SK-N-SH treated with all-trans-retinoic acid at 6 μM for 48 hours (cell line): Measurements from ENCODE around the gene NSRP1.

Experiments
- ARNTL ChIP-seq: fragments of 450-650 bp; formaldehyde crosslinking; IDR thresholded peaks from 2 replicates; pipeline ENCODE4 v1.5.0; 2020; ENCODE audit warnings: low read depth, mild to moderate bottlenecking, moderate library complexity, borderline replicate concordance
- CSDC2 ChIP-seq: fragments of 250-450 bp; sonication (Bioruptor Pico); IDR thresholded peaks from 2 replicates; pipeline ENCODE4 v1.5.0; 2020; ENCODE audit warnings: mild to moderate bottlenecking, moderate library complexity
- ESRRG ChIP-seq: fragments of 250-450 bp; sonication (Bioruptor Pico); IDR thresholded peaks from 2 replicates; pipeline ENCODE4 v1.6.1; 2021; ENCODE audit warnings: mild to moderate bottlenecking
- RARB ChIP-seq: fragments of 250-450 bp; sonication (Bioruptor Pico); IDR thresholded peaks from 2 replicates; pipeline ENCODE4 v1.8.0; 2021; ENCODE audit warnings: mild to moderate bottlenecking, moderate library complexity
- ZFP3 ChIP-seq: fragments of 250-450 bp; sonication (Bioruptor Pico); IDR thresholded peaks from 2 replicates; pipeline ENCODE4 v1.5.0; 2020; ENCODE audit warnings: mild to moderate bottlenecking, moderate library complexity
- ZFP30 ChIP-seq: fragments of 450-650 bp; formaldehyde crosslinking; IDR thresholded peaks from 2 replicates; pipeline ENCODE4 v1.5.0; 2022; ENCODE audit warnings: mild to moderate bottlenecking, moderate library complexity
- TF ChIP-seq, protein P1 (sequence below): fragments of 250-450 bp; sonication (Bioruptor Pico); IDR thresholded peaks from 2 replicates; pipeline ENCODE4 v1.5.1; 2020; ENCODE audit warnings: low read depth, mild to moderate bottlenecking, moderate library complexity
- TF ChIP-seq, protein P2 (sequence below): fragments of 250-450 bp; sonication (Bioruptor Pico); IDR thresholded peaks from 2 replicates; pipeline ENCODE4 v1.5.1; 2021; ENCODE audit warnings: mild to moderate bottlenecking, moderate library complexity
- TF ChIP-seq, protein P3 (sequence below): fragments of 250-450 bp; sonication (Bioruptor Pico); IDR thresholded peaks from 2 replicates; pipeline ENCODE4 v1.5.0; 2020; ENCODE audit warnings: mild to moderate bottlenecking, moderate library complexity

DNA sequence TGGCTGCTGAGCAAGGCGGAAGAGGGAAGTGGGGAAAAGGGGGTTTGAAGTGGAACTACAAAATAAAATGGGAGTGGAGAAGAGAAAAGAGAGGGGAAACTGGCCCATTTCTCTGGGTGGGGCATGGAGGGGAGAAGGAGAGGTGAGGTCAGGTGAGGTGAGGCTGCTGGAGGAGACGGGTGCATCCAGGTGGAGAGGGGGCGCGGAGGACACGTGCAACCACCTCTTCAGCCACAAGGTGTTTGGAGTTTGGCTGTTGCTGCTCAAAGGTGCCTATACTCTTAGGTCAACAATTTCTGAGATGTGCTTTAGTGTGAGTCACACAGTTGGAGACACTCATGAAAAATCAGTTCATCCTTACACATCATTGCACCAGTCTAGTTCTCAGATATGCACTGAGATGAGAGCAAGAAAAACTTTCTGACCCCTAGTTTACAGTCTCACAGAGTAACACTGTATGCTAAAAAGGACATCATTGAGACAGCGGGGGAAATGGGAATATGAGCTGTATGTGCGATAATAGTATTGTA lies 114.0 kb downstream of the NSRP1 start:
- TF ChIP-seq, protein P1, sequence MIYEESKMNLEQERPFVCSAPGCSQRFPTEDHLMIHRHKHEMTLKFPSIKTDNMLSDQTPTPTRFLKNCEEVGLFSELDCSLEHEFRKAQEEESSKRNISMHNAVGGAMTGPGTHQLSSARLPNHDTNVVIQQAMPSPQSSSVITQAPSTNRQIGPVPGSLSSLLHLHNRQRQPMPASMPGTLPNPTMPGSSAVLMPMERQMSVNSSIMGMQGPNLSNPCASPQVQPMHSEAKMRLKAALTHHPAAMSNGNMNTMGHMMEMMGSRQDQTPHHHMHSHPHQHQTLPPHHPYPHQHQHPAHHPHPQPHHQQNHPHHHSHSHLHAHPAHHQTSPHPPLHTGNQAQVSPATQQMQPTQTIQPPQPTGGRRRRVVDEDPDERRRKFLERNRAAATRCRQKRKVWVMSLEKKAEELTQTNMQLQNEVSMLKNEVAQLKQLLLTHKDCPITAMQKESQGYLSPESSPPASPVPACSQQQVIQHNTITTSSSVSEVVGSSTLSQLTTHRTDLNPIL (CRISPR knock-in tag), result no peak
- TF ChIP-seq, protein P2, sequence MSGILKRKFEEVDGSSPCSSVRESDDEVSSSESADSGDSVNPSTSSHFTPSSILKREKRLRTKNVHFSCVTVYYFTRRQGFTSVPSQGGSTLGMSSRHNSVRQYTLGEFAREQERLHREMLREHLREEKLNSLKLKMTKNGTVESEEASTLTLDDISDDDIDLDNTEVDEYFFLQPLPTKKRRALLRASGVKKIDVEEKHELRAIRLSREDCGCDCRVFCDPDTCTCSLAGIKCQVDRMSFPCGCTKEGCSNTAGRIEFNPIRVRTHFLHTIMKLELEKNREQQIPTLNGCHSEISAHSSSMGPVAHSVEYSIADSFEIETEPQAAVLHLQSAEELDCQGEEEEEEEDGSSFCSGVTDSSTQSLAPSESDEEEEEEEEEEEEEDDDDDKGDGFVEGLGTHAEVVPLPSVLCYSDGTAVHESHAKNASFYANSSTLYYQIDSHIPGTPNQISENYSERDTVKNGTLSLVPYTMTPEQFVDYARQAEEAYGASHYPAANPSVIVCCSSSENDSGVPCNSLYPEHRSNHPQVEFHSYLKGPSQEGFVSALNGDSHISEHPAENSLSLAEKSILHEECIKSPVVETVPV (CRISPR knock-in tag), result no peak
- no peak for TF ChIP-seq ZFP30
- TF ChIP-seq ARNTL, result no peak
- no peak for TF ChIP-seq ESRRG (CRISPR knock-in tag)
- no peak for TF ChIP-seq ZFP3 (CRISPR knock-in tag)
- no peak for TF ChIP-seq RARB
- TF ChIP-seq CSDC2 (CRISPR knock-in tag), result no peak
- TF ChIP-seq, protein P3, sequence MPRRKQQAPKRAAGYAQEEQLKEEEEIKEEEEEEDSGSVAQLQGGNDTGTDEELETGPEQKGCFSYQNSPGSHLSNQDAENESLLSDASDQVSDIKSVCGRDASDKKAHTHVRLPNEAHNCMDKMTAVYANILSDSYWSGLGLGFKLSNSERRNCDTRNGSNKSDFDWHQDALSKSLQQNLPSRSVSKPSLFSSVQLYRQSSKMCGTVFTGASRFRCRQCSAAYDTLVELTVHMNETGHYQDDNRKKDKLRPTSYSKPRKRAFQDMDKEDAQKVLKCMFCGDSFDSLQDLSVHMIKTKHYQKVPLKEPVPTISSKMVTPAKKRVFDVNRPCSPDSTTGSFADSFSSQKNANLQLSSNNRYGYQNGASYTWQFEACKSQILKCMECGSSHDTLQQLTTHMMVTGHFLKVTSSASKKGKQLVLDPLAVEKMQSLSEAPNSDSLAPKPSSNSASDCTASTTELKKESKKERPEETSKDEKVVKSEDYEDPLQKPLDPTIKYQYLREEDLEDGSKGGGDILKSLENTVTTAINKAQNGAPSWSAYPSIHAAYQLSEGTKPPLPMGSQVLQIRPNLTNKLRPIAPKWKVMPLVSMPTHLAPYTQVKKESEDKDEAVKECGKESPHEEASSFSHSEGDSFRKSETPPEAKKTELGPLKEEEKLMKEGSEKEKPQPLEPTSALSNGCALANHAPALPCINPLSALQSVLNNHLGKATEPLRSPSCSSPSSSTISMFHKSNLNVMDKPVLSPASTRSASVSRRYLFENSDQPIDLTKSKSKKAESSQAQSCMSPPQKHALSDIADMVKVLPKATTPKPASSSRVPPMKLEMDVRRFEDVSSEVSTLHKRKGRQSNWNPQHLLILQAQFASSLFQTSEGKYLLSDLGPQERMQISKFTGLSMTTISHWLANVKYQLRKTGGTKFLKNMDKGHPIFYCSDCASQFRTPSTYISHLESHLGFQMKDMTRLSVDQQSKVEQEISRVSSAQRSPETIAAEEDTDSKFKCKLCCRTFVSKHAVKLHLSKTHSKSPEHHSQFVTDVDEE (CRISPR knock-in tag), result no peak
